ENCODE data around the gene SNX33.
"Not testable (repeated sequence)": the region's sequence is repeated elsewhere in the genome, so short reads cannot be mapped to it uniquely, and the experiment has no call there.

The SNX33 gene

DNA sequence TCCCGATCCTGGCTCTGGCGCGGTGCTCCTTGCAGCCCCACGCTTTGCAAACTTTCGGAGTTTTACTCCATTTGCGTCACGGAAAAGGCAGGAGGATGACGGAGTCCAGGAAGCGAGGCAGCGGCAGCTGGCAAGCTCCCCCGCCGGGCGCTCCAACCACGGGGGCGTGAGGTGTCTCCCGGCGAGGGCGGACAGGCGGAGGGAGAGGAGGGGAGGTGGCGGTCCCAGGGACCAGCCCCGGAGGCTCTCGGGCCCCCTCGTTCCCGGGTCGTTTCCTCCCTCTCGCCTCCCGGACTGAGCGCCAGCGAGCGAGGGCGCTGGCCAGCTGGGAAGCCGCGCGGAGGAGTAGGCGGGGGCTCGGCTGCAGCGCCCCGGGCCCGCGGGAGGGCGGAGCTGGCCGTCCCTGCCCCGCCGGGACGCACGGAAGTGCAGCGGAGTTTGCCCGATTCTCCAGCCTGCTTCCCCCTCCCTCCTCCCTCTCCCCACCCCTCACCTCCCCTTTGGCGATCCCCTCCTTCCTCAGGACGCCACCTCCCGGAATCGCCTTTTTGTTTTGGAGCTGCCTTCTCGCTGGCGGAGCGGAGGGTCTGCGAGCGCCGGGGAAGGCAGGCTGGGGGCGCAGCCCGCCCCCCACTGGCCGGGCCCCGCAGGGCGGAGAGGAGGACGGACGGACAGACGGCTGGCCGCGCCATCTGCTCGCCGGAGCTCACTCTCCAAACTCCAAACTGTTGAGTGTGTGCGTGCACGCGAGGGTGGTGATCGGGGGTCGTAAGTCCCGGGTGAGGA is at the start of gene SNX33:
Gene SNX33 (plus strand): TSS at position 543 of the 786 bp plus-strand sequence. CDS start 1,191 bp downstream, outside the sequence.
- peak; percentile 81 for DNase-seq (ENCODE audit: low read depth)

DNA sequence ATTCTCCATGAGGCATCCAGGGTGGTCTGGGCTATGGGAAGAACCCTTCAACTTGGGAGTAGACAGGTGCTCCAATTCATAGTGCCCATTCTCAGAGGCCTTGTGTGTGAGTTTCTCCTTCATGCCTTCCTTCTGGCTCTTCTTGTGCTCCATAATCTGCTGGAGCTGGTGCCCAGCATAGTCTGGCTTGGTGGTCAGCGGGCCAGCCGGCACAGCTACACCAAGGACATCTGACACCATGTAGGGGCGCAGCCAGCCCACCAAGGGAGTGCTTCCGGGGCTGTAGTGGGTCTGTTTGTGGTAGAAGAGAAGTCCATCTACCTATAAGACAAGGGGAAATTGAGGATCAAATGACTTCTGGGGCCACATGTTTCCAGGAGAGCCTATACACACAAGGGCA is 49.4 kb upstream of the SNX33 start:
- no peak for DNase-seq (ENCODE audit: low read depth)

GRCh38 chr15:75599401-75599800 is 48.3 kb upstream of the SNX33 start:
- no peak for DNase-seq (ENCODE audit: low read depth)

DNA sequence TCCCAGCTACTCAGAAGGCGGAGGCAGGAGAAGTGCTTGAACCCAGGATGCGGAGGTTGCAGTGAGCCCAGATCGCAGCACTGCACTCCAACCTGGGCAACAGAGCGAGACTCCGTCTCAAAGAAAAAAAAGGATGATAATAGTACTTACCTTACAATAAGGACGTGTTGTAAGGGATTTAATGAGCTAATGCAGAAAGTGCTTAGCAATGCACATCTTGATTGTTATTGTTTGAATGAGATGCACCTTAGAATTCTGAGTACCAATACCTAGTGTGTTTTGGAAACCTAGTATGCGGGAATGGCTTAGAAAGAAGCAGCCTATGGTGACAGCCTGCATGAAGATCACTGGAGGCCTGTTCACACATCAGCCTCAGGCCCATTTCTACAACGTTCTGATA is 41.7 kb upstream of the SNX33 start:
- no peak for DNase-seq (ENCODE audit: low read depth)

DNA sequence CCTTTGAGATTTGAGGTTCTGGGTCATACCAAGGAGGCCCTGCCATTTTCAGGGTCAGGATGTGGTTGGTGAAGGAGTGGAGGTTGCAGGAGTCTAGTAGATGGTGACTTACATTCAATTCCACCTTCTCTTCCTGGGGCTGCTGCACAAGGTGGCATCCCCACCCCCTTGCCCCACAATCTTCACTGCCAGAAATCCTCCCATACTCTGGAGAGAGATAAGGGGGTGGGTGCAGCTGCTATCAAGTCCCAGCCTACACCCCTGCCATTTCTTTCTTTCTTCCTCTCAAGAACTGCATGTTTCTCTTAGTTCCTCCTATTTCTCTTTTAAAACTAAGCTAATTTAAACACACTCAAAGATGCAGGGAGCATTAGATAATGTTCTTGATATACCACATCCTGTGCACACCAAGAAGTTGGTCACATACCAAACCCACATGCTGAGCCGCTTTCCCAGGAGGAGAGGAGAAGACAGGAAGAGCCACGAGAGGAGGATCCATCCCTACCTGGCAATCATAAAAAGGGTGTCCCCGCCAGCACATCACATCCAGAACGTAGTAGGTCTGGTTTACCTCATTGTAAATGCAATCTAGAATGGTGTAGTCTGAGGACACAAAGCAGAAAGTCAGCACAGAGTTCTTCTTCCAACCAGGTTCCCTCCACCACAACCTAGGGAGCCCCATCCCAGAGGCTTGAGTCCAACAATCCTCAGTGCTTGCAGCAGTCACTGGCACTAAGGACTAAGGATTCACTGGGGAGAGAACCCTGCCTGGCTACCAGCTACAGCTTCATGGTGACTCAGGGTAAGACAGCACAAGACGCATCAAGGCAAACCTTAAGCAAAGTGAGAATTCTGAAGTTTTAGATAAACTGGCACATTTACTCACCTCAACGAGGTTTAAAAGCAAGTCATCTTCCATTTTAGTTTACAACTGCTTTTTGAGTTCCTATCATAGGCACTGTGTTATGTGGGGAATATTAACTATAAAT is 40.7 kb upstream of the SNX33 start:
- DNase-seq (ENCODE audit: low read depth), result no peak

- no peak for DNase-seq (ENCODE audit: low read depth)
Measured at GRCh38 chr15:75616766-75617165, 30.9 kb upstream of the SNX33 start.

DNA sequence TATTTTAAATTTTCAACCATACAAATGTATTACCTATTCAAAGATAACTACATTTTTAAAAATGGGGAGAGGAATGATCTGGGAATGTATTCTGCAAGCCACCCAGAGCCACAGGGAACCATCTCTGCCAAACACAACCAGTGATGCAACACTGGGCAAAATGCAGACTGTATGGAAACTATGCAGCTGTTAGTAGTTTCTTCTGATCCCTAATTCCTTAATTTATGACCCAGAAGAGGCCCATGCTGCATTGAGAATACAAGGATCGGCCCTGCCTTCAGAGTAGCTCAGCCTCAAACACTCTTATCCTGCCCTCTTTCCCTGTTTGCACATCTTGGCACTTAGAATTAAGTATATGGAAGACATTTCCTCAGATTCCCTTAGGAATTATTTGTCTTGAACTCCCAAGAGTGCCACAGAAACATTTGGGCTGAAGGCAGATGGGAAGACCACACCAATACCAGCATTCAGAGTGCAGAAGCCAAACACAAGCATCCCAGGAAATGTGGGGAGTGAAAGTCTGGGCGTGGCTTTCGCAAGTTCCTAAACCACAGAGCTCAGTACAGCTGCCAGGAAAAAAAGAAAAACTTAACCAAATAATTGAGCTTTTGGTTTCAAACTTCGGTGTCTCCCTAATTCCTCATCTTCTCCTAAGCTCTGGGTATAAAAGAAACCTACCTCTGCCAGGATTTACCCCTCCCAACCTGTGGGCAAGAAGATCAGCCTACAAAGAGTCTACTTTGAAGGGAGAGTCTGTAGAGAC is 27.5 kb upstream of the SNX33 start:
- peak; percentile 71 for DNase-seq (ENCODE audit: low read depth)

- peak; percentile 95 for DNase-seq (ENCODE audit: low read depth)
Measured at GRCh38 chr15:75620841-75621391, 26.8 kb upstream of the SNX33 start.

GRCh38 chr15:75622505-75622904 is 25.2 kb upstream of the SNX33 start:
- DNase-seq (ENCODE audit: low read depth), result no peak

DNA sequence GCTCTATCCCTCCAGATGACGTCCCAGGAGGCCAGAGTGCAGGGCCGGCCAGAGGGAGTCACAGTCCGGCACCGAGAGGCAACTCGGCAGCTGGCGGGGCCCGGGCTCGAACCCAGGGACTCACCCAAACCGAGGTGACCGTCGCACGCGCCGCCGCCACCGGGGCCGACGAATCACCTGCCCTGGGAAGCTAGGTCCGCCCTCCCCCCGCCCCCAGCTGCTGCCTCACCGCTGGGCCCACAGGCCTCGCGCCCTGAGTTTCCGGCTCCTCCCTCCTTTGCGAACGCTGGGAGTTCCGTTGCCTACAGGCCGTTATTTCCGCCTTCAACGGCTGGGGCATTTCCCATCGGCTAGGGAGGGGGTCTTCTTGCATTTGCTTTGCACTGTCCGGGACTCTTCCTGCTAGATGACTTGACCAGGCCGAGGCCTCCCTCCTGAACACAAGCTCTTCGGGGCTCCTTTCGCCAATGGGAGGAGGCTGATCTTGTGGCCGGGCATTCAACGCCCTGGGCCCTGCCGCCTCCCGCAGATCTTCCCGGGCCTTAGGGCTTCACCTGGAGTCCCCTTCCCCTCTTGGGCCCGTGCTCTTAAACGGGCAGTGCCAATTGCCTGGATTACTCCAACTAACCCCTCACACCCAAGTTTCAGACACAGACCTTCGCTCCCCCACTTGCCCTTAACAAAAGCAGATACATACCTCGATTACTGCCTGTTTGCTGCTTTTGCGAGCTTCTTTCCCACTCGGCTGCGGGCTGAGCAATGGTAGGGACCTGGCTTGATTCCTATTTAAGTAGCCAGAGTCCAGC is 22.0 kb upstream of the SNX33 start, which contains the start of gene SNUPN:
Gene SNUPN (minus strand): TSS at position 184 of the 806 bp plus-strand sequence. CDS start 4,674 bp downstream, outside the sequence.
- DNase-seq (ENCODE audit: low read depth), result peak; percentile 90

- DNase-seq (ENCODE audit: low read depth), result no peak
Measured at GRCh38 chr15:75631935-75632334, 15.8 kb upstream of the SNX33 start.

- not testable (repeated sequence) for DNase-seq (ENCODE audit: low read depth)
Measured at GRCh38 chr15:75633922-75634321, 13.8 kb upstream of the SNX33 start.

DNA sequence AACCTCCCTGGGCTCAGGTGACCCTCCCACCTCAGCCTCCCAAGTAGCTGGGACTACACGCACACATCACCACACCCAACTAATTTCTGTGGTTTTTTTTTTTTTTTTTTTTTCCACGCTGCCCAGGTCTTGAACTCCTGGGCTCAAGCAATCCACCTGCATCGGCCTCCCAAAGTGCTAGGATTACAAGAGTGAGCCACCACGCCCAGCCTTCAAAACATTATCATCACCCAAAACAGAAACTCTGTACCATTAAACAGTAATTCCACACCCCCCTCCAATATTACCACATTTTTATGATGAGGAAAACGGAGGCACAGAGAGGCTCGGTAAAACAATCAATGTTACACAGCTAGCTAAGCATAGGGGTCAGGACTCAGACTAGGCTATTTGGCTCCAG is 11.7 kb upstream of the SNX33 start:
- DNase-seq (ENCODE audit: low read depth), result no peak

DNA sequence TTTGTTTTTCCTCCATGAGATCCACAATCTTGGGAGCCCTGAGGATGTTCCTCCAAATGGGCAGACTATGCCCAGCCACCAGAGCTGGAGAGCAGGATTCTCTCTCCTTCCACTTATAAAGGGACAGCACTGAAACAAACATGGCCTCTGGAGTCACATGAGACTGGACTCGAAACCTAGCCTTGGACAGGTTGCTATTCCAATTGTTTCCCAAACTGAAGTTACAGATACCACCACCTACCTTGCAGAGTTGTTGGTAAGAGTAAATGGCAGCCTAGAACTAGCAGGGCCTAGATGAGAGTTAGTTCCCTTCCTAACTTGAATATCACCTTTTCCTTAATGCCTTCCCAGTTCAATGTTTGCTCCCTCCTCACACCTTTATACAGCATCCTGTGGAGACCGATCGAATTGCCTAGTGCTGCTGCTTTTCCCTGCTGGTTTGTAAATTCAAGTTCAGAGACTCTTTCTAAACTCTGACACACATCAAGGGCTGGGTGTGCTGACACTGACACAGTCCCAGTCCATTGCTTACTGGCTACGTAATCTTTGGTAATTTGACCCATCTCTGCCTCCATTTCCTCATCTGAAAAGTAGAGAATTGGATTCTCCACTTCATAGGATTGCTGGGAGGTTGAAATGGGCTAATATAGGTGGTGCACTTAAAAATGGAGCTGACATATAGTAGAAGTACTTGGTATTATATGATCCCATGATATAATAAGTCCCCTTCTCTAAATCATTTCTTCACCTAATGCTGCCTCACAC is 10.3 kb upstream of the SNX33 start:
- DNase-seq (ENCODE audit: low read depth), result no peak

DNA sequence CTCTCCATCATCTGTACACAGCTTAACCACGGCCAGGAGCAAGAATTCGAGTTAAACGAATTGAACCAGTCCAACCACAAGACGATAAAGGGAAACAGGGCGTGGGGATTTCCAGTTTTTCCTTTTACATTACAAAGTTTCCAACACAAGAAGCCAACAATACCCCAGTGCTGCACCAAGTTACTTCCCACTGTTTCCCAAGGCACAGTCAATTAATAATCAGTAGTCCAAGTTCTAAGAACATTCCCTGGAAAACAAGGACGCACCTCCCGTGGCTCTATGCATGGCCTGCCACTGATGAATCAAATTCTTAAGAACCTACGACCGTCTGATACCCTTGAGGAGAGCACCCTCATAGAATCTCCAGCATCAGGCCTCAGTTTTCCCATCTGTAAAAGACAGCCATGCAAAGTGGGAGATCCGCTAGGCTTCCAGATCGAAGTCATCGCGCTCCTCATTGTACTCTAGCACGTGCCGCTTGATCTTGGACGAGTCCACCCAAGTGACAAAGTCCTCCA is 8.5 kb upstream of the SNX33 start:
- DNase-seq (ENCODE audit: low read depth), result peak; percentile 40

DNA sequence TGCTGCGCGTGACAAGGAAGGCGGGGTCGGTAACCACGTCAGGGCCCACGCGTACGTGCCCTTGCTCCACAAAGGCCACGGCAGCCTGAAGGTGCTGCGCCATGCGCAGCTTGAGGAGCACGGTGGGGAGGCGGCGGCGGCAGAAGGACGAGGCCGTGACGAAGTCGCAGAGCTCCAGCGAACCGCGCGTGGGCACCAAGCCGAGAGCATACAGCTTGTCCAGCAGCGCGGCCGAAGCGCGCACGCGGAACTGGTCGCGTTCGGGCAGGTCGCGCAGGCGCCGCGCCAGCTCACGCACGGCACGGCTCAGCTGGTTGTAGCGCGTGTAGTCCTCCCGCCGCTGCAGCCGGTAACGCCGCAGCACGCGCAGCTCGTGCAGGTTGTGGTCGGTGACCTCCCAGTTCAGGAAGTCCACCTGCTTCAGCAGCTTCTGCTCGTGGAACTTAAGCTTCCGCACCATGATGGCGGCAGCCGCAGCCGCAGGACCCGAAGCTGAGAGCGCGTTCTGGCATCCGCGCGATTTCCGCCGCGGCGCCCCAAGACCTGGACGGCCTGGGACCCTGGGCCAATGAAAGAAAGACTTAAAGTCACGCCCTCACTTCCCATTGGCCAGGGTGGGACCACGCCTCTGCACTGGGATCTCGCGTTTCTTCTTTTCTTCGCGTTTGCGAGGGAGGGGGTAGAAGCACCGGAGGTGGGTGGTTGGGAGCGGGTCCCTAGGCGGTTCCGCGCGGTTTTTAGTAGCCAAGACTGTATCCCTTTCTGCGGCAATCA is 7.8 kb upstream of the SNX33 start, which contains the start of gene IMP3:
Gene IMP3 (minus strand): TSS at position 516 of the 774 bp plus-strand sequence. CDS start 56 bp downstream, at position 460.
- peak; percentile 94 for DNase-seq (ENCODE audit: low read depth)

GRCh38 chr15:75640483-75641178 is 7.1 kb upstream of the SNX33 start:
- peak; percentile 55 for DNase-seq (ENCODE audit: low read depth)

DNA sequence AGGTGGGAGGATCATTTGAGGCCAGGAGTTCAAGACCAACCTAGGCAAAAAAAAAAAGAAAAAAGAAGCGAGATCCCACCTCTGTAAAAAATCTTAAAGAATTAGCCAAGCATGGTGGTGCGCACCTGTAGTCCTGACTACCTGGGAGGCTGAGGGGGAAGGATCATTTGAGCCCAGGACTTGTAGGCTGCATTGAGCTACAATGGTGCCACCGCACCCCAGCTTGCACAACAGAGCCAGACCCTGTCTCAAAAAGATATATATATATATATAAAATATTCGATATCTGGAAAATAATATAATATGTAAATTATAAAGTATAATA is 6.6 kb upstream of the SNX33 start:
- no peak for DNase-seq (ENCODE audit: low read depth)
